K562 (cell line): ENCODE measurements around the gene DUSP10. TPM values are rescaled to one million over a fixed set of nuclear protein-coding genes. Genes with fewer than 3 reads are reported as not detected.

Source experiments
- ATF4 ChIP-seq: fragments of 450-650 bp; formaldehyde crosslinking; IDR thresholded peaks from 2 replicates; pipeline ENCODE4 v1.4.0; 2022; ENCODE audit warnings: mild to moderate bottlenecking, moderate library complexity
- CHD4 ChIP-seq: fragments of 200-600 bp; sonication (generic); IDR thresholded peaks from 3 replicates; pipeline ENCODE4 v1.6.1; 2012; ENCODE audit warnings: low read depth, mild to moderate bottlenecking, mixed read lengths, low read length, inconsistent platforms; ENCODE audit not compliant: insufficient read depth, insufficient replicate concordance, poor library complexity, severe bottlenecking
- DMBX1 ChIP-seq: fragments of 250-450 bp; sonication (Bioruptor Pico); IDR thresholded peaks from 2 replicates; pipeline ENCODE4 v1.8.0; 2022; ENCODE audit warnings: inconsistent platforms, mild to moderate bottlenecking, moderate library complexity, borderline replicate concordance
- GABPB1 ChIP-seq: sonication (generic); formaldehyde crosslinking; IDR thresholded peaks from 2 replicates; pipeline ENCODE4 v1.8.0; 2022; ENCODE audit warnings: mild to moderate bottlenecking, missing genetic modification reagents
- KLF16 ChIP-seq: IDR thresholded peaks from 2 replicates; pipeline ENCODE4 v1.6.1; 2016; ENCODE audit warnings: antibody characterized with exemption
- MEF2A ChIP-seq: IDR thresholded peaks from 2 replicates; pipeline ENCODE4 v1.6.1; 2011; ENCODE audit warnings: low read depth, mild to moderate bottlenecking, low read length, moderate library complexity; ENCODE audit not compliant: control insufficient read depth
- NR3C1 ChIP-seq: sonication (generic); formaldehyde crosslinking; IDR thresholded peaks from 2 replicates; pipeline ENCODE4 v1.8.1; 2022; ENCODE audit warnings: missing genetic modification reagents
- PHB ChIP-seq: fragments of 250-450 bp; sonication (Bioruptor Pico); IDR thresholded peaks from 2 replicates; pipeline ENCODE4 v1.5.0; 2021
- PML ChIP-seq: IDR thresholded peaks from 2 replicates; pipeline ENCODE4 v1.6.1; 2012; ENCODE audit warnings: low read length, inconsistent platforms
- ZNF197 ChIP-seq: fragments of 200-800 bp; sonication (Bioruptor generic); IDR thresholded peaks from 2 replicates; pipeline ENCODE4 v1.6.1; 2016; ENCODE audit warnings: low read depth, missing genetic modification characterization, missing compliant biosample characterization
- ZNF277 ChIP-seq: fragments of 250-450 bp; sonication (Bioruptor Pico); IDR thresholded peaks from 2 replicates; pipeline ENCODE4 v1.8.0; 2022; ENCODE audit warnings: inconsistent platforms, mild to moderate bottlenecking, moderate library complexity, borderline replicate concordance
- ZNF311 ChIP-seq: fragments of 250-450 bp; sonication (Bioruptor Pico); IDR thresholded peaks from 2 replicates; pipeline ENCODE4 v1.4.0; 2020; ENCODE audit warnings: mild to moderate bottlenecking, moderate library complexity
- ZNF316 ChIP-seq: fragments of 450-650 bp; IDR thresholded peaks from 2 replicates; pipeline ENCODE4 v1.6.1; 2016
- ZNF644 ChIP-seq: fragments of 200-800 bp; sonication (Bioruptor generic); IDR thresholded peaks from 2 replicates; pipeline ENCODE4 v1.6.1; 2016; ENCODE audit warnings: low read depth, missing genetic modification characterization, missing compliant biosample characterization
- ZNF764 ChIP-seq: fragments of 250-450 bp; sonication (Bioruptor Pico); IDR thresholded peaks from 2 replicates; pipeline ENCODE4 v1.4.0; 2020; ENCODE audit warnings: low read depth, mild to moderate bottlenecking, moderate library complexity
- polyA plus RNA-seq, 8 experiments: library from polyadenylated mRNA; depleted of rRNA in 4 of 8; stranded (reverse) in 5 of 8; unstranded in 3 of 8; fragments of >200 nt; fragmentation: Nextera tagmentation in 2 of 8; fragmentation: Illumina TruSeq in 1 of 8; extraction: Ambion mirVana in 2 of 8; extraction: Trizol in 1 of 8; gene quantifications; 2 replicates each; pipeline versions ENCODE4 v1.2.1 to v1.2.3, GENCODE V29; 2011 to 2014; ENCODE audit warnings: inconsistent platforms in 1 of 8, missing spikeins in 1 of 8
- total RNA-seq, 7 experiments: library from RNA; depleted of rRNA in 6 of 7; stranded (reverse); fragments of >200 nt in 6 of 7; fragmentation: Illumina TruSeq in 2 of 7; extraction: Trizol in 2 of 7; gene quantifications; 2 replicates each; pipeline versions ENCODE4 v1.2.1 to v1.2.3, GENCODE V29; 2011 to 2021; ENCODE audit warnings: low replicate concordance in 1 of 7
- TF ChIP-seq, protein P1 (sequence below): fragments of 450-650 bp; IDR thresholded peaks from 2 replicates; pipeline ENCODE4 v1.6.1; 2018; ENCODE audit warnings: mild to moderate bottlenecking, low read depth; ENCODE audit not compliant: partially characterized antibody

Gene DUSP10
- total and polyA plus RNA-seq, 9 of the 15 experiments (the other 6 are each of a cell fraction or from before 2014, with no cell fraction given): 1.7 to 8.3 (median 6.1) TPM

DNA sequence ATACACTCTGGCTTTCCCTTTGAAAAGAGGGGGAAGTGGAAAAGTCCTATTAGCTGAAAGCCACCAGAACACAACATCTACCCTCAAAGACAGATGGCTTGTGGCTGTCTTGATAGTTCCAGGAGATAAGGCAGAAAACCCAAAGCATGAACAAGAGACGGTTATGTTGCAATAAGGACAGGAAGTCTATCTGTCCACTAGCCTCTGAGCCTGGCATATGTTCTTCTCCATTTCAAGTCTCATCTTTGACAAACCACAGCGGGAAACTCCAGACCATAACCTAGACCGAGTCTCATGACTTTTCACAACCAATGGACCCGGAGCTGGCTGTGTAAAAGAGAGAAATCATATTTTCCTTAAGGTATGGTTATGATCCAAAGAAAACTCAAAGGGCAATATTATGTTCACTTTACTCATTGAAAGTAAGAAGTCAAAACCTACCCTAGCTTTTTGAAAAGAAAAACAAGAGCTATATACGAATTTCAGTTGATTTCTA, 33.8 kb downstream of the DUSP10 start (continued):
- TF ChIP-seq, protein P1, sequence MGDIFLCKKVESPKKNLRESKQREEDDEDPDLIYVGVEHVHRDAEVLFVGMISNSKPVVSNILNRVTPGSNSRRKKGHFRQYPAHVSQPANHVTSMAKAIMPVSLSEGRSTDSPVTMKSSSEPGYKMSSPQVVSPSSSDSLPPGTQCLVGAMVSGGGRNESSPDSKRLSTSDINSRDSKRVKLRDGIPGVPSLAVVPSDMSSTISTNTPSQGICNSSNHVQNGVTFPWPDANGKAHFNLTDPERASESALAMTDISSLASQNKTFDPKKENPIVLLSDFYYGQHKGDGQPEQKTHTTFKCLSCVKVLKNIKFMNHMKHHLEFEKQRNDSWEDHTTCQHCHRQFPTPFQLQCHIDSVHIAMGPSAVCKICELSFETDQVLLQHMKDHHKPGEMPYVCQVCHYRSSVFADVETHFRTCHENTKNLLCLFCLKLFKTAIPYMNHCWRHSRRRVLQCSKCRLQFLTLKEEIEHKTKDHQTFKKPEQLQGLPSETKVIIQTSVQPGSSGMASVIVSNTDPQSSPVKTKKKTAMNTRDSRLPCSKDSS: no peak
- peak; percentile 88 for TF ChIP-seq ATF4
- TF ChIP-seq PHB (CRISPR knock-in tag): no peak
- peak; percentile 96 for TF ChIP-seq DMBX1
- TF ChIP-seq ZNF277 (CRISPR knock-in tag): no peak
- TF ChIP-seq MEF2A: no peak
- no peak for TF ChIP-seq NR3C1 (CRISPR knock-in tag)
- peak; percentile 26; the same call in 1 of the 2 replicates for TF ChIP-seq ZNF644
- TF ChIP-seq KLF16: peak; percentile 84
- TF ChIP-seq ZNF316: no peak
- peak; percentile 81; the same call in 1 of the 2 replicates for TF ChIP-seq PML
- TF ChIP-seq CHD4: no peak
- 0 out of 2 replicates have a peak, but pooled peaks have one; percentile 19 for TF ChIP-seq ZNF311 (CRISPR knock-in tag)
- TF ChIP-seq GABPB1: peak; percentile 73
- peak; percentile 74; the same call in 1 of the 2 replicates for TF ChIP-seq ZNF197 (CRISPR knock-in tag)
- TF ChIP-seq ZNF764 (CRISPR knock-in tag): no peak
